Activated CD8-positive, alpha-beta memory T cell treated with anti-CD3 and anti-CD28 coated beads, Interleukin-2, amount 50 U/mL, for 1 hour (primary cell): ENCODE data around the gene SPATA6L.
A peak's percentile ranks its signal among the peaks of the same experiment; 100 is the strongest.

ENCODE experiments used
- DNase-seq: peaks from one replicate; pipeline ENCODE4 v3.0.0-alpha.2; 2020; ENCODE audit errors: extremely low read depth

SPATA6L gene

DNA sequence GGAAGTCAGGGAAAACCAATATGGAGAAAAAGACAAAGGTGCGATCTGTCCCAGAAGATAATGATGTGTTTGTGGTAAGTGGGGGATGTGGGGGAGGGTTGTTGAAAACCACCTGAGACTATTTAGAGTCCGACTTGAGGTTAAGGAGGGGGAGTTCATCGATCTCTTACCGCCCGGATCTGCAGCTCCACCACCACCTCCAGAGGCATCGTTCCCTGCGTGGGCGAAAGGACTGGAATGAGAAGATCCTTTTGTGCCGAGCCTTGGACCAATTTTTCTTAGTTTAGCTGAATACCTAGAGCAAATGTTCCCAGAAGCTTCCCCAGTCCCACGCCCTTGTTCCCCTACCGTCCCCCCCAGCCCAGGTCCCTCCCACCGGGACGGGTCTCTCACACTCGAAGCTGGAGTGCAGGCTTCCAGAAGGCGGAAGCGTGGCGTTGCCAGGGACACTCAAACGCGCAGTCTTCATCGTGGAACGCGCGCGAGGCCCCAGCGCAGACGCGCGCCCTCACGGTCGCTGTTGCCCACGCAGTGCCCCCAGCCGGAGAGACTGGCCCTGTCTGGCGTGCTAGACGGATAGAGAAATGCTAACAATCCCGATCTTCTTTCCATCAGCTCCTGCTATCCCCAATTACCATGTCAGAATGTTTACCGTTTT lies at the start of gene SPATA6L:
Gene SPATA6L, minus strand, starts transcription at position 439 of the 658 bp plus-strand sequence. Its CDS starts 230 bp downstream, at position 209.
- DNase-seq: no peak

DNA sequence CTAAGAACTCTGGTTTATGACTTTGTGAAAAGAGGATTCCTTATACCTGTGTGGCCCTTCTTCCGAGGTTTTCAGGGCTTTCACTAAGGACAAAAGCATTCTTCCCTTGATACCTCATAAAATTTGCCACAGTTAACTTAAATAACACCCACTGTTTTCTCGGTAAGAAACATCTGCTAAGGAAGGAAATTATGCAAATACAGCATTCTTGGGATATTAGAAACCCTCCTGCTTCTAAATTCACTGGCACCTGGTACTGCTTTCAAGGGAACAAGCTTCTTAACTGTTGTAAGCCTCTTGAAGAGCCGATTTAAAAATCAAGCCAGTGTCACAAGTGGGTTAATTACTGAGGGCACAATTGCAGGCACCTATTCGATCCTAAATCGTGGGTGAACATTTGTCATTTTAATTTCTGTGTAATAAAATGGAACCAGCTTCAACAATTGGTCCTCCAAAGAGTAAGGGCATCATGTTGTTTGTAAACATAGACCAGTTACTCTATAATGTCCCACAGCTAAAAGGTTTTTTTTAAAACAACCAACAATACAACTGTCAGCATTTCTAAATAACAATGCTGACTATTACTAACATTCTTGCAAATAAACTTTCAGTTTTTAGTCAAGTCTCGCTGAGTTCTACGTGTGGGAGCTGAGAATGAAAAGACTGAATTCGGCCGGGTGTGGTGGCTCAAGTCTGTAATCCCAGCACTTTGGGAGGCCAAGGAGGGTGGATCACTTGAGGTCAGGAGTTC lies 48.2 kb upstream of the SPATA6L start:
- DNase-seq: no peak

DNA sequence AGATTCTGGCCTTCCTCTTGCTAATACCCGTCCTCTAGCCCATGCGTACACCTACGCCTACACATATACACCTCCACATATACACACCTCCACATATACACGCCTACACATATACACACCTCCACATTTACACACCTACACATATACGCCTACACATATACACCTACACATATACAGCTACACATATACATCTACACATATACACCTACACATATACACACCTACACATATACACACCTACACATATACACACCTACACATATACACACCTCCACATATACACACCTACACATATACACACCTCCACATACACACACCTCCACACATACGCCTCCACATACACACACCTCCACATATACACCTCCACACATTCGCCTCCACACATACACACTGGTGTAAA lies 47.6 kb upstream of the SPATA6L start:
- DNase-seq: no peak

DNA sequence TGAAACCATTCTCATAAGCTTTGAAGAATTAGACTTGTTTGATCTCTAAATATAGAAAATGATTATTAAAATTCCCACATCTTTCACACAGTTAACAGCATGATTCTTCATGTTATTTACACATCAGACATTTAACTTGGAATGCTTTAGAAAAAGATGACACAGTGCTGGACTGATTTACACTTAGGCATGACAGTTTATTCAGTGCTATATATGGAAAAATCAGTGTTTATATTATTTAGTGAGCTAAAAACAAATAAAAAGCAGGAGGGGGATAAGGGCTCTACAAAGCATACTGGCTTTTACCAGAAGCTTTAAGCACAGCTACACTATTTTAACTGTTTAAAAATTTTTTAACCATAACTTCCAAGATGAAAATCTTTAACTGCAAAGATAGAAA lies 43.1 kb upstream of the SPATA6L start:
- no peak for DNase-seq

GRCh38 chr9:4706971-4707622 lies 40.8 kb upstream of the SPATA6L start:
- no peak for DNase-seq

DNA sequence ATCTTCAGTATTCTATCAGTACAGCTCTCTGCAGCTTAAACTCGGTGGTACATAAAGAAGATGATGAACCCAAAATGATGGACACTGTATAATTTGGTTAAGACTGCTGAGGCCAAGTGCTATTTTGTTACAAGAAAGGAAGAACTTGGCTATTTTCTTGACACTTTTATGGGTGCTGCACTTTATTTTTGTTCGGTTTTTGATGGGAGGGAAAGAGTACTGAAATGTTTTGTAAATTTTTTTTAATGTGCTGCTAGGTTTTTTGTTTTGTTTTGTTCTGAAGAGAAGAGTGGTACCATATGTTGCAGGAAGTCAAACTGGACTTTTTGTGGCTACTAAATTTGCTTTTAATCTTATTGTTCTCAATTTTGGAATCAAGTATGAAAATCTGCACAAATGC lies 39.7 kb upstream of the SPATA6L start:
- no peak for DNase-seq

- no peak for DNase-seq
Observed at GRCh38 chr9:4704129-4704528, 37.8 kb upstream of the SPATA6L start.

DNA sequence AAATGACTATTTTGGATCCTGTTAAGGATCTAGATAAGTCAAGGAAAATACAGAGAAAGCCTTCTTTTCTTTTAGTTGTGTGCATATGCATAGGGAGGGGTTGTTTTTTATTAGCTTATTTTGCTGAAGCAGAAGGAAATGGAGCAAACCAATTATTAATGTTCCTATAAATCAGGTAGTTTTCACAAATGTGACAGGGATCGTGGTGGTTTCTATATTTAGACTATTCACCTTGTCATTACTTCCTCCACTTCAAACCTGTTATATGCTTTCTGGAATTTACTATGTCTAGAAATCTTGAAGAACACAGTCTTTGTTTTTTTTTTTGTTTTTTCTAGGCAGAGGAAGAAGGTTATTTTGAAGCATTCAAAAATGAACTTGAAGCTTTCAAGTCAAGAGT lies 35.2 kb upstream of the SPATA6L start:
- no peak for DNase-seq

DNA sequence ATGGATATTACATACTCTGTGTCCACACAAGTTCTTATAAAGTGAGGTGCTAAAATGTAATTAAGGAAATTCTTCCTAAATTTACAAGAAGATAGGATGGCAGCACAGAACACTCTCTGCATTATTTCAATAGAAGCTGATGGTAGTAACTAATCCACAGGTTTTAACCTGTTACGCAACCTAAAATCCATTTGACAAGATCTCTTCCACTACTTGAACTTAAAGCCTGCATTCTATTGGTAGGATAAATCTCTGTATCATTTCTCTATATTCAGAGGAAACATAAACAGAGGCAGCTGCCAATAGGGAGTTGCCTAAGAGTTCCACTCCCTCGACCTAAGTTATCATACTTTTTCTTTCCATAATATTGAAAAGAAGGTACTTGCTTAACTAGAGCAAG lies 34.7 kb upstream of the SPATA6L start:
- no peak for DNase-seq

DNA sequence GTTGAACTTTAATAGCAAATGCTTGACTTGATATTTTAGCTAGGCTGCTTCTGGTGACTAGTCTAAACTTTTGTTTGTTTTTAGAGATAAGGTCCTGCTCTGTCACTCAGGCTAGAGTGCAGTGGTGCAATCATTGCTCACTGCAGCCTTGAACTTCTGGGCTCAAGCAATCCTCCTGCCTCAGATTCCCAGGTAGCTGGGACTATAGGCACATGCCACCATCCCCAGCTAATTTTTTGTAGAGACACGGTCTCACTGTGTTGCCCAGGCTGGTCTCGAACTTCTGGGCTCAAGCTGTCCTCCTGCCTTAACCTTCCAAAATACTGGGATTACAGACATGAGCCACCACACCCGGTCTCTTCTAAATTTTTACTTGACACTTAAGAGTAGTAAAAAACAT lies 33.8 kb upstream of the SPATA6L start:
- DNase-seq: no peak

DNA sequence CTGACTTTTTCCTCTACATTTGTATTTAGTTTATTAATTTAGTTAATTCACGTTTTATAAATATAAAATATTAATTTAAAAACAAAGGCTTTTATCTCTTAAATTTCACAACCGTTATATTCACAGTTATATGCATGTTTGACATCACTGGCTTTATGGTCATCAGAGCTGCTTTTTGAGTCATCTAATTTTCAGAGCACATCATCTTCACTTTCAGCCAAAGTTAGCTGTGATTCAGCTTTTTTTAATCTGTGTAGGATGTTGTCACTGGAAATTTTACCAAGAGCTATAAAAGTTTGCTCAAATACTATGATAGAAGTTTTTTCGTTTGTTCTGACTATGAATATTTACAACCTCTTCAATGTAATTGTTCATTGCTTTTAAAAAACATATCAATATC lies 25.5 kb upstream of the SPATA6L start:
- no peak for DNase-seq

DNA sequence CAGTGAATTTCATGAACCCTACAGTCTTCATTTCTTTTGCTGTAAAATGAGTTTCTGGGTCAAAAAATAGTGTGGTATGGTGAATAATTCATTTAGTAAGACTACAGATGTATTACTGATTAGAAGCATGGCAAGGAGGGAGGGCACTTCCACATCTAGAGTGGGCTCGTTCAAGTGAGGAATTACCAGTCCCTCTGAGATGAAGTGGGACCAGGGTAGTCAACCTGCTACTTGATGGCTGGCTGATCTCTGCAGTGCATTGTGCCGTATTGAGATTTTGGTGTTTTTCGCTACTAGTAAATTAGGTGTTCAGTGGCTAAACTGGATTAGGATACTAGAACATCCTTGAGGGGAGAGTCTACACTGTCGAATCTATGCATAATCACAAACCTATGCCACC lies 23.9 kb upstream of the SPATA6L start:
- no peak for DNase-seq

DNA sequence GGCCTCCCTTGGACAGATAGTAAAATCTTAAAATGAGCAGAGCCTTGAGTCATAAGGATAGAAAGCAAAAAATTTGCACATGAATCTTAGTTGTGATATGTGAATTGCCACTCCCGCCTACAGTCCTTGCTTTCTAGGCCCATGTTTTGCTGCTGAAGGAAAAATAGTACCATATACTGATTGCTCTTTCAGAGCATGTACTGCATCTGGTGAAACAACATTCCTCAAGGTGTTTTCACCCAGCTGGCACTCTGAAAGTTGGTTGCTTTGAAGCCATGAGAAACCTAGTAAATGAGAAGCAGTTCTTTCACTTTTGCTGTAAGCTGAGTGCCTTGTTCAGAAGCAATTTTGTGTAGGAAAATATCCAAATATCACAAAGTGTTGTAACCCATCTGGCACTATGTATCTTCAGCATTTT lies 23.4 kb upstream of the SPATA6L start:
- no peak for DNase-seq

DNA sequence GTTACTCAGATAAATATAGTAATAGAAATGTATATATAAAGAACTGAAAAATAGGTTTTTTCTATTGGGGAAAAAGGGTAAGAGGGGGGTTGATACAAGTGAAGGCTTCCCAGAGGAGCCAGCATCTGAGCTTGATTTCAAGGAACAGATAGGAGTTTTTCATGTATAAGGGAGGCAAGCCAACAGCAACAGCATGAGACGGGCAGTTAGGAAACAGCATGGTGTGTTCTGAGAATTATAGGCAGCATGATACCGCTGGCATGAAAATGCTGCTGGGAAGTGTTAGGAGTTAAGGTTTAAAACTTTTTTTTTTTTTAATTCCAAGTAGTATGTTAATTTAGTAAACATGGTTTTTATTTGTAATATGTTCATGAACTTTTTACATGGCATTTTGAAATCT lies 22.7 kb upstream of the SPATA6L start:
- no peak for DNase-seq

DNA sequence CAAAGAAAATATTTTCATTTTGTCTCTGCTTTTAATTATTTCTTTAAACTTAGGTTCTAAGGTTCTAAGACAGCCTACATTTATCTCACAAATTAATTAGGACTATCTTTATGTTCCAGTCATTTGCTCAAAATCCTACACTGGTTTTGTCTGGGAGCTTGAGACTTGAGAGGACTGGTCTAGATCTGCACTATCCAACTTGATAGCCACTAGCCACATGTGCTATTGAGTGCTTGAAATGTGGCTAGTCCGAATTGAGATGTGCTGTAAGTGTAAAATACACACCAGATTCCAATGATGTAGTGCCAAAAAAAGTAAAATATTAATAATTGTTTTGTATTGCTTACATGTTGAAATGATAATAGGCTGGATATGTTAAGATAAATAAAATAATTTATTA lies 20.3 kb upstream of the SPATA6L start:
- DNase-seq: no peak

- DNase-seq: no peak
Observed at GRCh38 chr9:4686112-4686511, 19.8 kb upstream of the SPATA6L start.

DNA sequence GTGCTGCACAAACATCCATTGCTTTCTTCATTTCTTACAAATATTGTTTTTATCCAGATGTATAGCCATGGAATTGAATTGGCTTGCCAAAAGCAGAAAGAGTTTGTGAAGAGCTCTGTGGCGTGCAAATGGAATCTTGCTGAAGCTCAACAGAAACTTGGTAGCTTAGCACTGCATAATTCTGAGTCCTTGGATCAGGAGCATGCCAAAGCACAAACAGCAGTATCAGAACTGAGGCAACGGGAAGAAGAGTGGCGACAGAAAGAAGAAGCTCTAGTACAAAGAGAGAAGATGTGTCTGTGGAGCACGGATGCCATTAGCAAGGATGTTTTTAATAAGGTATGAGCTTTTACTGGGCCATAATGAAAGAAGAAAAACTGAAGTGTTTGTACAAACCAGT lies 18.5 kb upstream of the SPATA6L start:
- DNase-seq: no peak

GRCh38 chr9:4680750-4681149 lies 14.5 kb upstream of the SPATA6L start:
- DNase-seq: no peak

GRCh38 chr9:4680173-4680525 lies 13.9 kb upstream of the SPATA6L start:
- no peak for DNase-seq

DNA sequence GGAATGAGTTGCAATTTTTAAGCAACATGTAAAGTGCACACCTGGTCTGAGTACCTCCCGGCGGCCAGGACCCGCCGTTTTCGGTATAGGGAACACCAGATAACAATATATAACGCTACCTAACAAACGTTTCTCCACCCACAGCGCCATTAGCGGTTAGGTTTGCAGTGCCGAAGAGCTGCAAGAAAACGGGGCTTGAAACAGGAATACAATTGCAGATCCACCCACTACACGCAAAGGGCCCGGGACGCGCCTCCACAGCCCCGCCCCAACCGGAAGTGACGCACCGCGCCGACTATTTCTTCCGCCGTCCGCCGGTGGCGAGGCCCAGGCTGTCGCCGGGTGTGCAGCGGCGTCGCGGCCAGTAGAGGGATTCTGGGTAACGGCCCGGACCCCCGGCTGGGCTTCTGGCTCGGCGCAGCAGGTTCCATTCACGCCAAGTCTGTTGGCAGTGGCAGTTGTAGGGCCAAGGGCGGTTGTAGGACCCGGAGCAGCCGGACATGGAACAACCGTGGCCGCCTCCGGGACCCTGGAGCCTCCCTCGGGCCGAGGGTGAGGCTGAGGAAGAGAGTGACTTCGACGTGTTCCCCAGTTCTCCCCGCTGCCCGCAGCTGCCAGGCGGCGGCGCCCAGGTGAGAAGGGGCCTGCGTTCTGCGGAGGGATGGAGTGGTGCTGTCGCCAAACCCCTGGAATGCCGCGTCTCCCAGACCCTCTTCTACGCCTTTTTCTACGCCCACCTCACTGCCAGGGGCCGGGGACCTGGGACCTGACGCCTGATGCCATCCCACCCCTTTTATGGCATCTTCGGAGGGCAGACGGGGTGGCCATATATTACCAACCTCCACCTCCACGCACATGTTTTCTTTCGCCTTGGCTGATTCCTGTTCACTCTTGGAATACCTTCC lies 13.2 kb upstream of the SPATA6L start, which contains the start of gene CDC37L1:
Gene CDC37L1, plus strand, starts transcription at position 302 of the 905 bp plus-strand sequence. Its CDS starts 199 bp downstream, at position 501.
- peak; percentile 95 for DNase-seq

DNA sequence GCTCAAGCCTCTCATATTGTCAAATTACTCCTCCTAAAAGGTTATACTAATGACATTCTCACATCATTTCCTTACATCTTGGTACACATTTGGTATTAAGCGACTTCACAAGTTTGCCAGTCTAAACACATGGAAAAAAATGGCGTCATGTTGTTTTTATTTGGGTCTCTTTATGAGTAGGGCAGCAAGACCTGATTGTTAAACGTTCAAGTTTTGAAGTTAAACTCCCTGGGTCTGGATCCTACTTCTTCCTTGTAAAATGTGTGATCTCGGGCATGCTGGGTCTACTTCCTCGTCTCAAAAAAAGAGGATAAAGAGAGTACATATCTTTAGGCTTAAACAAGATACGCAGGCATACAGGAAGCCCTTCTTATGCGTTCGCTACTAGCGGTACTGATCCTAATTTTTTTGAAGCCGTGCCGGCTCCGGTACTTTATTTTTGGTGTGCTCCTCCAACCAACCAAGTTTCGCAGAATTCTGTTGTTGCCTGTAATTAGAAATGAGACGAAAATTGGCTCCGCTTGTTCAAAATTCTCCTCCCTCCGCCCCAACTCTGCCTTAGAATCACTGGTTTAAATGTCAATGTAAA lies 12.5 kb upstream of the SPATA6L start:
- no peak for DNase-seq

DNA sequence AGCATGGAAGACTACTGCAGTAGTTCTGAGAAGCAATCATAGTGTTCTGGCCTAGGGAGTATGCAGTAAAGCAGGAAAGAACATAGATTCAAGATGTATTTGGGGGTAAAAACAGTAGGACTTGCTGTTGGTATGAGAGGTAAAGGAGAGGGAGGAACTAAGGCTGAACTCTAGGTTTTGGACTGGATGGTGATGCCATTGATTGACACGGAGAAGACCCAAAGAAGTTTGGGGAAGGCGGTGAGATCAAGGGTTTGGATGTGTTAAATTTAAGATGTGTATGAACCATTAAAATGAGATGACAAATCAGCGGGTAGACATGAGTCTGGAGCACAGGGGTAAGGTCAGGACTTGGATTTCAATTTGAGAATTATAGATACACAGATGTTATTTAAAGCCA lies 11.1 kb upstream of the SPATA6L start:
- DNase-seq: no peak
